PFSK-1 (cell line): ENCODE results near the gene NTM.

ENCODE experiments used
- POLR2AphosphoS5 ChIP-seq: IDR thresholded peaks from 2 replicates; pipeline ENCODE4 v1.6.1; 2012; ENCODE audit warnings: low read depth, mild to moderate bottlenecking, control low read depth, low read length, moderate library complexity
- TAF1 ChIP-seq: IDR thresholded peaks from 2 replicates; pipeline ENCODE4 v1.6.1; 2012; ENCODE audit warnings: low read length, control low read depth, borderline replicate concordance; ENCODE audit not compliant: insufficient read depth

DNA sequence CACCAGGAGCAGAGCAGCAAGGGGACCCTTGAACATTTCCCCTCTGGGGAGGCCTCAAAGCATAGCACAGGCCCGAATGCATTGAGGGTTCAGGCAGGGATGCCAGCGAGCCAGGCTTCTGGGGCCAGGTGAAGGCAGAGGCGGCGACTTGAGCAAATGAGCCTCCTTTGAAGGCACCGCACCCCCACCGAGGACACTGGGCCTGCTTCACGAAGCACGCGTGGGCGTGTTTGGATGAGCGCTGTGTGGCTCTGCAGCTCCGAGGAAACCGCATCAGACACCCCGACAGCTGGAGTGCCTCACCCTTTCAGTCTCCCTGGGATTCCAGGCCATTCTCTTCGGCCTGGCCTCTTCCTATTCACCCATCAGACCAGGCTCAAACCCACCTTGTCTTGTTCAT lies 301.8 kb downstream of the NTM start:
- no peak for TF ChIP-seq POLR2AphosphoS5
- TF ChIP-seq TAF1 = no peak
